Activated CD8-positive, alpha-beta memory T cell treated with anti-CD3 and anti-CD28 coated beads for 48 hours (primary cell): ENCODE data around the gene ZNF879.

ENCODE experiments used
- DNase-seq, 3 experiments: peaks; one replicate each; pipeline ENCODE4 v3.0.0-alpha.2; 2020; ENCODE audit warnings: low read depth in 2 of 3, low spot score in 2 of 3

The ZNF879 gene

GRCh38 chr5:179006564-179006963 lies 17.0 kb upstream of the ZNF879 start:
- DNase-seq, result no peak

DNA sequence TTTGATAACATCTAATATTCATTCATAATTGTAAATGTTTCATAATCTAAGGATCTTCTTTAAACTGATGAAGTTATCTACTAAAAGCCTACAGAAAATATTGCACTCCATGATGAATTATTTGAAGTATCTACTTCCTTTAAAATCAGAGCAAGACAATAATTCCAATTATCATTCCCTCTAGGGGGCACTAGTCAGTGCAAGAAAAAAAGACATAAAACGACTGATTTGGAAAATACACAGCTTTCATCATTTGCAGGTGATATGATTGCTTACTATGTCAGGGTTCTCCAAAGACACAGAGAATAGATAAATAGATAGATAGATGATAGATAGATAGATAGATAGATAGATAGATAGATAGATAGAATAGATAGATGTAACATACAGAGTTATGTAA lies 14.9 kb upstream of the ZNF879 start:
- DNase-seq, result no peak

- no peak for DNase-seq
Observed at GRCh38 chr5:179033004-179033580, 9.5 kb downstream of the ZNF879 start.

DNA sequence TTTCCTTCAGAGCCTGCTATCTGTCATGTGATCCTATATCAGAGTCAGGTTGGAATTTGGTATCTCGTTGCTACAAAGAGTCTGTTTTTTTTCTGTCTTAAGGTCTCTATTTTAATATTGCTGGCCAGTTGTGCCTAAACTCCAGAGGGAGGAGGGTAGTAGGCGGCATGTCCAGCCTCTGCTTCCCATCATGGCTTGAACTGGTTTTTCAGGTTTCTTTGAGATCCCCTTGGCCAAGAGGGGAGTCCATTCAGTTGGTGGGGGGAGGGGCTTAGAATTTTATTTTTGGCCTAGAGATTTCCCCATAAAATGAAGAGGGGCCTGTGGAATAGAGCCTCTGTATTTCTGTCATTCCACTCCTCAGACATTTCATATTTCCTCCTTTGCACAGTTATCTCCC lies 21.2 kb downstream of the ZNF879 start:
- no peak for DNase-seq

DNA sequence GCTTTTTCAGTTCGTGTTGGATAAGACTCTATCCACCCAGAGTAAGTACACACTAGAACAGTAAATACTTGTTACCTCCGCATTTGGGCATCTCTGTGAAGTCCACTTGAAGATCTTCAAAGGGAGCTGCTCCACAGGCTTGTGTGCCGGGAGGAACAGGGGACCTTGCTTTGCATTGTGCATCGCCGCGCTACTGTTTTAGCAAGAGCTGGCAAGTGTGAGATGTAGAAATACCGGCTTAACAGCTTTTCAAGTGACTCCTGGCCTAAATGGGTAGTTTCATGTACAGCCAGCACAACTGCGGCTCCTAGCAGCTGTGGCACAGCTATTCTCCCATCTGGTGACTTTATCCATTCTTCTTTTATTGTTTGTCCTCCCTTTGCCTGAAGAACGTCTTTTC lies 28.2 kb downstream of the ZNF879 start:
- no peak for DNase-seq

DNA sequence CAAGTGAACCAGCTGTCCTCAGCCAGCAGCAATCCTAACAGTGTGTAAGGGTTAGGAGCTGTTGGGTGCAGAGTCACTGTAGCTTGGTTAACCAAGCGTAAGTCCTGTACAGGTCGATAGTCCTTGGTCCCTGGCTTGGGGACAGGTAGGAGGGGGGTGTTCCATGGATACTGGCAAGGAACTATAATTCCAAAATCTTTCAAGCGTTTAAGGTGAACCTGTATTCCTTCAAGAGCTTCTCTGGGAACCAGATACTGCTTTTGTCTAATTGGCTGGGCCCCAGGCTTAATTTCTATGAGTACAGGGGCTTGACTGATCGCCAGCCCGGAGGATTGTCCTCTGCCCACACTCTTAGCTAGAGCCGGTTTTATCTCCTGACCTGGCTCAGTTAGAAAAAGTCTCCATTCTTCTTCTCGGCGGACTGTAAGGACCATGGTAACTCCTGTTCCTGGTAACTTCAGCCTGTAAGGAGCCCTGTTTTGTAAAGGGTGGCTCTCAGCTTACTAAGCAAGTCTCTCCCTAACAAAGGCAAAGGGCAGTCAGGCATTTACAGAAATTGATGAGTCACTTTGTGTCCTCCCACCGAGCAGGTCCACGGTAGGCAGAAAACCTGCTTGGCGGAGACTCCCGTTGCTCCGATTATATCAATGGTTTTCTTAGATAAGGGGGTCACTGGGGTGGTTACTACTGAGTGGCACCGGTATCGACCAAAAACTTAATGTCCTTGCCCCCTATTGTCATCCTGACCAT lies 30.6 kb downstream of the ZNF879 start:
- DNase-seq, result no peak

DNA sequence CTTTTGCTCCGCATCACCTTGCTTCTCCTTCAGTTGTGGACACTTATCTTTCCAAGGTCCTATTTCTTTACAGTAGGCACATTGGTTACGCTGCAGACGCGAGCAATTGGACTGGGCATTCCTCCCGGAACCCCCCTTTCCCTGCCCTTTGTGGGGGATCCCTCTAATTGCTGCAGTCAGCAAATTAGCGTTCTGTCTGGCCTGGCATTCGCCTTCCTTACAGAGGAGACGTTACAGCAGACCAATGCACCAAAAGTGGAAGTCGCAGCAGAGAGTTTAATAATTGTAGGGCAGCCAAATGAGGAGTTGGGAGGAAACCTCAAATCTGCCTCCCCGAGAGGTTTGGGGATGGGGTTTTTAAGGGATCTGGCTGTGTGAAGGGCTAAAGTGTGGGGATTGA lies 31.3 kb downstream of the ZNF879 start:
- DNase-seq, result no peak

DNA sequence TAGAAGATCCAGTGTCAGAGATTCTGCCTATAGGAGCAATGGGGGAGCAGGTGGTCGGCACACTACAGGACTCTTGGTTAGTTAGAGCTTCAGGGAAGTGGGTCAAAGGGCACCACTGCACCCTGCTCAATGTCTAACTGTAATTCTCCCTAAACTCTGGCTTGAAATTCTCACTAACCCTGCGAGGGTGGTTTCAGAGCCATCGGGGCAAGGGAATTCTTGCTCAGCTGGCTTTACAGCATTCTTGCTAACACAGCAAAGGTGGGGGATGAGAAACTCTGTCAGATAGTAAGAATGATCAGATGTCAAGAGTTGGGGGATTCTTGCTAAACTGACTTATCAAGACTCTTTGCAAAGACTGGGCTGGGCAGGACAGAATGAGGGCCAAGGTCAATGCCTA lies 31.8 kb downstream of the ZNF879 start:
- DNase-seq, result no peak

GRCh38 chr5:179055841-179056240 lies 32.2 kb downstream of the ZNF879 start:
- DNase-seq, result no peak

DNA sequence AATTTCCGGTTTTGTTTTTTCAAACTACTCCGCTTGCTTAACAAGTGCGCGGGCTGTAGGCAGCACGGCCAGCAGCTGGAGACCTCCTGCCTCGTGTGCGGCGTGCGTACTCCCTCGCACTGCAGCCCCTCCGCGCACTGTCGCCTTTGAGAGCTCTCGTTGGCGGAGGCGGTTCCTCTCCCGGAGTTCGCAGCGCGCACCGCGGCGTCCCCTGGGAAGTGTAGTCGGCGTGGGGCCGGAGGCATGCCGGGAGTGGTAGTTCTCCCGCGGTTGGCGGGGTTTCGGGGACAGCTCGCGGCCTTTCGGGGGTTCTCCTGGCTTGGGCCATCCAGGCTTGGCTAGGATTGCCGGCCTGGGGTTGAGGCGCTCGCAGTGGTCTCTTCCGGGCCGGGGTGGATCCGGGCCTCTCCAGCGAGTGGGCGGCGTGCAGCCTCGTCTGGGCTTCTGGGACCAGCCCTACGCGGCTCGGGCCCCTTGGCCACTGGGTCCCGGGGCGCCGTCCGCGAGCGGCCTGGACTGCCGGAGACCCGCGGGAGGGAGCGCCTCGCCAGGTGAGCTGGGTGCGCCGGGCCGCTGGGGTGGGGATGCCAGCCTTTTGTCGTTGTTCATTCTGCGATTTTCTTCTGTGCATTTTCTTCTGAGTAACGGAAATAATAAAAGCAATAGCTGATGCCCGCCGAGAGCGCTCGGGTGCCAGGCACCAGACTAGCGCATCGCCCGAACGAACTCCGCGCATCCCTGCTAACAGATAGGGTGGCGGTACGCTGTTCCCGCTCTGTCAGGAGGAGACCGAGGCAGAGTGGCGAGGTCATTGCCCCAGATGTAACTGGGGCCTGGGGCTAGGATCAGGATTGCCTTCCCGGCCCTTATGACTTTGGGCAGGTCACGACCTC lies 36.8 kb downstream of the ZNF879 start, which contains the start of gene ZNF354C:
Gene ZNF354C (plus strand): TSS at position 258 of the 893 bp plus-strand sequence. CDS start 1,696 bp downstream, outside the sequence.
- peak; percentile 60 to 66 (median 65) for DNase-seq

DNA sequence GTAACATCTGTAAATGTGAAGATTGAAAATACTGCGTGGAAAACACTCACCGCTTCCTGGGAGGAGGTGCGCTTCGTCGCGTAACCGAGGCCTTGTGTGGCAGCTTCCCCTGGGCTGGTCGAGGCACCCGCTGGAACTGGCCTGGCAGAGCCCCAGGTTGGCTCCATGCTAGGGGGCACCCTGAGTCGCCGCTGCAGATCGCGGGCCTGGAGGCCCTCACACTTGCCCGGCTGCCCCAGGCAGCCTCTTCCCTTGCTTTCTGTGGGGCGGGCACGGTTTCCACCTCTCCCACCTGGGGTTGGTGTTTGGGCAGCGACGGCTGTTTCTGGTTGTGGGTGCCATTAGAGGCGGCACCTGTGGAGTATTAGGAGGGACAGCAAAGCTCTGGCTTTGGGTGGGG lies 37.4 kb downstream of the ZNF879 start:
- DNase-seq, result no peak

GRCh38 chr5:179065703-179066102 lies 42.1 kb downstream of the ZNF879 start:
- DNase-seq, result no peak

DNA sequence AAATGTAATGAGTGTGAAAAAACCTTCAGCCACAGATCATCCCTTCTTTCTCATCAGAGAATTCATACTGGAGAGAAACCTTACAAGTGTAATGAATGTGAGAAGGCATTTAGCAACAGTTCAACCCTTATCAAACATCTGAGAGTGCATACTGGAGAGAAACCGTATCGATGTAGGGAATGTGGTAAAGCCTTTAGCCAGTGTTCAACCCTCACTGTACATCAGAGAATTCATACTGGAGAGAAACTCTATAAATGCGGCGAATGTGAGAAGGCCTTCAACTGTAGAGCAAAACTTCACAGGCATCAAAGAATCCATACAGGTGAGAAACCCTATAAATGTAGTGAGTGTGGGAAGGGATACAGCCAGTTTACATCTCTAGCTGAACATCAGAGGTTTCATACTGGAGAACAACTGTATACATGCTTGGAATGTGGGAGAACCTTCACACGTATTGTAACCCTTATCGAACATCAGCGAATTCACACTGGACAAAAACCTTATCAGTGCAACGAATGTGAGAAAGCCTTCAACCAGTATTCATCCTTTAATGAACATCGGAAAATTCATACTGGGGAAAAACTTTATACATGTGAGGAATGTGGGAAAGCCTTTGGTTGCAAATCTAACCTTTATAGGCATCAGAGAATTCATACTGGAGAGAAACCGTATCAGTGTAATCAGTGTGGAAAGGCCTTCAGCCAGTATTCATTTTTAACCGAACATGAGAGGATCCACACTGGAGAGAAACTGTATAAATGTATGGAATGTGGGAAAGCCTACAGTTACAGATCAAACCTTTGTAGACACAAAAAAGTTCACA lies 55.8 kb downstream of the ZNF879 start:
- no peak for DNase-seq

GRCh38 chr5:179080724-179081123 lies 57.1 kb downstream of the ZNF879 start:
- no peak for DNase-seq
